Hair follicular keratinocyte (primary cell): ENCODE data around the gene AMIGO1. TPM values are rescaled to one million over a fixed set of nuclear protein-coding genes. Genes with fewer than 3 reads are reported as not detected.

Experiments used
- total RNA-seq: library from RNA; depleted of rRNA; stranded (reverse); fragments of >200 nt; gene quantifications from 2 replicates; pipeline ENCODE4 v1.2.3, GENCODE V29; 2015

The AMIGO1 gene, protein sequence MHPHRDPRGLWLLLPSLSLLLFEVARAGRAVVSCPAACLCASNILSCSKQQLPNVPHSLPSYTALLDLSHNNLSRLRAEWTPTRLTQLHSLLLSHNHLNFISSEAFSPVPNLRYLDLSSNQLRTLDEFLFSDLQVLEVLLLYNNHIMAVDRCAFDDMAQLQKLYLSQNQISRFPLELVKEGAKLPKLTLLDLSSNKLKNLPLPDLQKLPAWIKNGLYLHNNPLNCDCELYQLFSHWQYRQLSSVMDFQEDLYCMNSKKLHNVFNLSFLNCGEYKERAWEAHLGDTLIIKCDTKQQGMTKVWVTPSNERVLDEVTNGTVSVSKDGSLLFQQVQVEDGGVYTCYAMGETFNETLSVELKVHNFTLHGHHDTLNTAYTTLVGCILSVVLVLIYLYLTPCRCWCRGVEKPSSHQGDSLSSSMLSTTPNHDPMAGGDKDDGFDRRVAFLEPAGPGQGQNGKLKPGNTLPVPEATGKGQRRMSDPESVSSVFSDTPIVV
- 0.15 and 0.55 TPM in 2 replicates for total RNA-seq

DNA sequence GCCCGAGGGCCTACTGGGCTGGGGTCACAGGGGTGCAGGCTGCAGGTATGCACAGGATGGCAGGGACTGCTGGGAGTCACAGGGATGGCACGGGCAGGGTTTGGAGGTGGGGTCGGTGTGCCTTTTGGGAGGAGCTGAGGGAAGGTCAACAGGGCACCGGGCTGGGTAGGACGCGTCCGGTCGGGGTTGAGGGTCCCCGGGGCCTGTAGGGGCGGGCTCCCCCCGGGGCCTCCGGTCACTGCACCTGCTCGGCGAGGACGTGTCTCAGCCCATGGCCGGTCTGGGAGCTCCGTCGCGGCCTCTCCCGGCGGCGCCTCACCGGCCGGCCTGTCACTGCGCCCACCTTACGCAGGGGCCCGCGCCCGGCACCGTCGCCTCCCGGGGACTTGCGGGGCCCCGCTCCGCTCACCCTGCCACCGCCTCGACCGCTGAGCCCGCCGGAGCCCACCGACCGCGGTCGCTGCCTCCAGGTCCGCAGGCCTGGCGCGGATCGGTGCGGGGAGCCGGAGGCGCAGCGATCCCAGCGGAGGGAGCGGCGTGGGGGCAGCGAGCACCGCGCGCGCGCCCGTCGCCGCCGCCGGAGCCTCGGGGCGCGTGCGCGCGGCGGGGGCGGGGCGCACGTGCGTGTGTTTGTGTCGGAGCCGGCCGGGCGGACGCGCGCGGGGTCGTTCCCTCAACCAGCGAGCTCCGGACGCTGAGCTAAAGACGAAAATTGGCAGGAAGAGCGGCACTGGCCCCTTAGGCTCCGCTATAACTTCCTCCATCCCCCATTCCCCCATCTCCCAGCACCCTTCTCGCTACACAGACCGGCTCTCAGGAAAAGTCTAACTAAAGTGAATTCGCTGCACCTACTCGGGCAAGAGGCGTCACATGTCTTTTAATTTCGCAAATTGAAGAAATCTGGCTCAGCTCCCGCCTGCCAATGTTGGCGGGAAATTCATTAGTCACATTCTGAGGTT, at the start of gene AMIGO1:
TSS of gene AMIGO1 (minus strand) at position 552 of the 959 bp plus-strand sequence. CDS start 815 bp downstream, outside the sequence.

DNA sequence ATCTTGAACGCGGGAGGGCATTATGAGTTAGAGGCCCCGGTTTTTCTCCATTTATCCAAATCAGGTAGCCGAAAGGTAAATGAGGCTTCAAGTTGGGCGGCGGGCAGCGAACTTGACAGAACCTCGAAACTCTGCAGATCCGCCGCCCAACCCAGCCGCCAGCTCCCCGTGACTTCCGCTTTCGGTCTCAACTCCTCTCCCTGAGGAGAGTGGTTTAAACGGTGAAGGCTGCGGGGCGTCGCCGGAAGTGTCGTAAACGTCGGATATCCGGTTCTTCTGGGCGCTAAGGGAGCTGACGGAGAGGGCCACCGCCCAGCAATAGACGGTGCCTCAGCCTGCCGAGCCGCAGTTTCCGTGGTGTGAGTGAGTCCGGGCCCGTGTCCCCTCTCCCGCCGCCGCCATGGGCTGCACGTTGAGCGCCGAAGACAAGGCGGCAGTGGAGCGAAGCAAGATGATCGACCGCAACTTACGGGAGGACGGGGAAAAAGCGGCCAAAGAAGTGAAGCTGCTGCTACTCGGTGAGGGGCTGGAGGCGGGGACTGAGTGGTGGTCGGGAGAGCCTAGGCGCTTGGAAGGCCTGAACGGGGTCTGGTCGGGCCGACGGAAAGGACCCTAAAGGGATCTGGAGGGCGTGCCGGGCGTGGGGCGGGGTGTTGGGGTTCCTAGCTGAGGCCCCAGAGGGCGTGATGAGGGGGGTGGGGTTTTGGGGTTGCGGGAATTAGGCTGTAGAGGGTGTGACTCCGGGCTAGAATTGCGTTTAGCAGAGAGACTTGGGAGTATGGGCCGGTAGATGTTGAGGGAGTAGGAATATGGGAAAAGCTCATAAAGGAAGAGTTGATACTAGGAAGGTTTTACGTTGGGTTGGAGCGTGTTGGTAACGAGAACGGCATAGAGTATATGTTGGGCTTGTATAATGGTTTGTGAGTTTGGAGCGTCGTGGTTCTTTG, 39.1 kb upstream of the AMIGO1 start, which contains the start of gene GNAI3:
TSS of gene GNAI3 (plus strand) at position 295 of the 947 bp plus-strand sequence. CDS start at position 401, 106 bp downstream.

GRCh38 chr1:109539676-109540075, 30.1 kb upstream of the AMIGO1 start, which contains the start of gene GPR61:
GPR61 (plus strand) TSS chr1:109539872; CDS start chr1:109543023, 3,151 bp downstream.

DNA sequence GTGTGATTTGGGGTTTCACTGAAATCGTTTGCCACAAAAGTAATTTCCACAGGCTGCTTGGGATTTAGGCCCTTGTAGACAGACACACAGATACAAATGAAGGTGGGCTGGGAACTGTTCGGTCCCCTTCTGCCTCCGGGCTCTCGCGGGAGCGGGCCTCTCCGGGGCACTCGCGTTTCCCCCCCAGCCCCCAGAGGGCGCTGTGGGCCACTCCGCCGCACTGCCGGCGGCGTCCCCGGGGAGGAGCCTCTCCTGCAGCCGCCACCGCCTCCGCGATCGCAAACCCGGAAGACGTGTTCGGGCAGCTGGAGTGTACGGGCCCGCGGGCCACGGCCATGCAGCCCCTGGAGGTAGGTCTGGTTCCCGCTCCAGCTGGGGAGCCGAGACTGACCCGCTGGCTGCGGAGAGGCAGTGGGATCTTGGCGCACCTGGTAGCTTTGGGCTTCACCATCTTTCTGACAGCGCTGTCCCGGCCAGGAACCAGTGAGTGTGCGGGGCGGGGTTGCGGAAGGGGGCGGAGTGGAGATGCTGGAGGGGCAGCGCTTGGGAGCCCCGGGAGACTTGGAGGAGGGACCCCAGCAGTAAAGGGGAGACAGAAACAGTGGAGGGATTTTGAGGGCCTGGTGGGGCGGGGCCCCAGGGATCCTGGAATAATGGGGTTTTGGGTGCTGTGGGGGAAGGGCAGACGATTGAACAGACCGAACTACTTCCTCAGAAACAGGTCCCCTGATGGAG, 15.6 kb downstream of the AMIGO1 start, which contains the start of gene CYB561D1:
TSS of gene CYB561D1 (plus strand) at position 290 of the 735 bp plus-strand sequence. CDS start at position 336, 46 bp downstream.

DNA sequence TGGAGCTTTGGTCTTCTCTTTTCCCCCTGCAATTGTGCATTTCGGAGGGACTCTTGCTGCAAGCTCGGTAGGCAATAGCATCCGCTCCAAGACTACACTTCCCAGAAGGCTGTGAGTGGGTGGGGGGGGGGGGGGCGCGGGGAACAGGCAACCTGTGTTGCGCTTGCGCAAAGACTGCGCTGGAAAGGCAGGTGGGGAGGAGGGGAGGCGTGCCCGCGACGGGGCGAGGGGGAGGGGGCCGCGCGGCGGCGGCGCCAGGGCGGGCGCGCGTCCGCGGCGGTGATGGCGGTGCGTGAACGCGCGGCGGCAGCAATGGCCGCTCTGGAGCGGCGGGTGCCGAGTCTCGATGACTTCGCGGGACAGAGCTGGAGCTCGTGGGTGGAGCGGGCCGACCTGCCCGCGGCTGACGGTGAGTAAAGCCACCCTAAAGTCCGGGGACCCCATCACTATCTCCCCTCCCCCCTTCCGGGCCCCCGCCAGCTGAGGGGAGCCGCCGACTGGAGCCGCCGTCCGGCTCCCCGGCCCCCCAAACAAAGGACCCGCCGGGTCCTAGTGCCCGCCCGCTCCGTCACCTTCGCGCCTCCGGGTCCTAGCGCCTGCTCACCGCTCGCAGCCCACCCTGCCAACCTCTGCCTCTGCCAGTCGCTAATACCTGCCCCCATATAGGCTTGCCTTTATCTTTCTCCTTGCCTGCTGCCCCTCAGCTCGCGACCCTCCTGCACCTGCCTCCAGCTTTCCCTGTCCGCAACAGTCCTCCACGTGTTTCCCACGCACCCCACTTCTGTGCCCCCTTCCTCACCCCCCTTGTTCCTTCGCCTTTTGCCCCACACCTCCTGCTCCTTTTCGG, 25.6 kb downstream of the AMIGO1 start, which contains the start of gene ATXN7L2:
TSS of gene ATXN7L2 (plus strand) at position 234 of the 847 bp plus-strand sequence. CDS start at position 283, 49 bp downstream.

GRCh38 chr1:109466452-109467300, 42.9 kb downstream of the AMIGO1 start, which contains the start of gene SYPL2:
SYPL2 (plus strand) TSS chr1:109466546; CDS start chr1:109466844, 298 bp downstream.

Other genes with a start within 250 kb of the AMIGO1 start
- gene PSRC1, start 226.6 kb downstream of the AMIGO1 start, total RNA-seq = 10.2 and 44.1 TPM in 2 replicates
- gene MYBPHL, start 202.7 kb downstream of the AMIGO1 start, total RNA-seq = not detected in 2 replicates
- 0.80 and 2.7 TPM in 2 replicates for gene SORT1, start 111.8 kb downstream of the AMIGO1 start, total RNA-seq
- gene PSMA5, start 83.3 kb downstream of the AMIGO1 start, total RNA-seq = 50.7 and 75.7 TPM in 2 replicates
- not detected in 2 replicates for gene SYPL2, start 43.2 kb downstream of the AMIGO1 start, total RNA-seq
- gene ATXN7L2, start 25.8 kb downstream of the AMIGO1 start, total RNA-seq = 2.4 and 4.3 TPM in 2 replicates
- 2.5 and 4.6 TPM in 2 replicates for gene CYB561D1, start 15.6 kb downstream of the AMIGO1 start, total RNA-seq
- gene GPR61, start 30.1 kb upstream of the AMIGO1 start, total RNA-seq = not detected in 2 replicates
- gene GNAI3, start 38.9 kb upstream of the AMIGO1 start, total RNA-seq = 11.3 and 11.6 TPM in 2 replicates
- gene GNAT2, start 109.9 kb upstream of the AMIGO1 start, total RNA-seq = 0.08 TPM in 1 of 2 replicates, not detected in the other
- gene AMPD2, start 110.1 kb upstream of the AMIGO1 start, total RNA-seq = 29.0 and 31.2 TPM in 2 replicates
- 5.7 and 7.3 TPM in 2 replicates for gene GSTM4, start 146.4 kb upstream of the AMIGO1 start, total RNA-seq
- 3.8 and 8.0 TPM in 2 replicates for gene GSTM2, start 158.3 kb upstream of the AMIGO1 start, total RNA-seq
- 8.1 and 18.4 TPM in 2 replicates for gene GSTM1, start 178.1 kb upstream of the AMIGO1 start, total RNA-seq
- gene GSTM5, start 202.5 kb upstream of the AMIGO1 start, total RNA-seq = not detected in 2 replicates
- gene GSTM3, start 231.3 kb upstream of the AMIGO1 start, total RNA-seq = 5.5 and 13.4 TPM in 2 replicates